Measurements from ENCODE around the gene BSDC1. TPM values are rescaled to one million over a fixed set of nuclear protein-coding genes. Genes with fewer than 3 reads are reported as not detected.

BSDC1 gene
- total RNA-seq, 1 donor from 2014 or later = 71.9 TPM

DNA sequence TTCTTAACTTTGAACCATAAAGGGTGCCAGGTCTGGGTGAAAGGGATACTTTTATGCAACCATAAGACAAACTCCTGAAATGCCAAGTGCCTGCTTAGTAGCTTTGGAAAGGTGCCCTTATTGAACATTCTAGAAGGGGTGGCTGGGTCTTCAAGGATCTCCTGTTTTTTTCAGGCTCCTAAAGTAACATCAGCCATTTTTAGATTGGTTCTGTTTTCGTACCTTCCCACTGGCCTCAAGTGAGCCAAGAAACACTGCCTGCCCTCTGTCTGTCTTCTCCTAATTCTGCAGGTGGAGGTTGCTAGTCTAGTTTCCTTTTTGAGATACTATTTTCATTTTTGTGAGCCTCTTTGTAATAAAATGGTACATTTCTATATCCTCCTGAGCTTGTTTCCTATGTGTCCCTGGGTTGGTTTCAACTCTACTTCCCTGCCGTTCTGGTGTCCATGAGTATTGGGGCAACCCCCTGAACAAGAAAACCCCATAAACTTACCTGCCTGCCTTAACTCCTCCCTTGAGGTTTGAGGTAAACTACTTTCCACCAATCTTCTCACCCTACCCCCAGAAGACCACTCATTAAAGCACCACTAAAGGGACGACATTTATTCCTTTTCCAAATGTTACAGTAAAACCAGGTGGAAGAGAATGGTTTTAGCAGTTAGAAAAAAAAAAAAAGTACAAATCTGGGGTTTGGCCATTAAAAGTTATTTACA is 60.8 kb downstream of the BSDC1 start:
- H3K9ac ChIP-seq (ENCODE audit: low read length) = peak overlapping the region; percentile 90
- no peak overlapping the region for H3K27ac ChIP-seq (ENCODE audit: low read depth, low read length)
- H4K20me1 ChIP-seq (ENCODE audit: insufficient read depth, low read length) = peaks cover 66% of the 10 kb centered on the region
- peak overlapping the region; percentile 35 for H3K27ac Mint-ChIP-seq (ENCODE audit: unreplicated experiment)
- H3K4me2 ChIP-seq (ENCODE audit: low read length) = peak overlapping the region; percentile 87
- H3K9me3 ChIP-seq (ENCODE audit: insufficient read depth, low read depth, low read length) = no peaks in the 10 kb centered on the region
- DNase-seq (ENCODE audit: low read depth) = no peak
- no peak overlapping the region for H3K4me3 ChIP-seq (ENCODE audit: insufficient read depth, low read depth, low read length)
- H3K79me2 ChIP-seq (ENCODE audit: insufficient read depth, low read length) = peaks cover 36% of the 10 kb centered on the region
- H3K36me3 ChIP-seq (ENCODE audit: insufficient read depth, low read length) = peaks cover 35% of the 10 kb centered on the region
- no peak for FAIRE-seq
- peaks cover 30% of the 10 kb centered on the region for H3K4me1 Mint-ChIP-seq (ENCODE audit: low read depth, unreplicated experiment)
- TF ChIP-seq, protein P1, sequence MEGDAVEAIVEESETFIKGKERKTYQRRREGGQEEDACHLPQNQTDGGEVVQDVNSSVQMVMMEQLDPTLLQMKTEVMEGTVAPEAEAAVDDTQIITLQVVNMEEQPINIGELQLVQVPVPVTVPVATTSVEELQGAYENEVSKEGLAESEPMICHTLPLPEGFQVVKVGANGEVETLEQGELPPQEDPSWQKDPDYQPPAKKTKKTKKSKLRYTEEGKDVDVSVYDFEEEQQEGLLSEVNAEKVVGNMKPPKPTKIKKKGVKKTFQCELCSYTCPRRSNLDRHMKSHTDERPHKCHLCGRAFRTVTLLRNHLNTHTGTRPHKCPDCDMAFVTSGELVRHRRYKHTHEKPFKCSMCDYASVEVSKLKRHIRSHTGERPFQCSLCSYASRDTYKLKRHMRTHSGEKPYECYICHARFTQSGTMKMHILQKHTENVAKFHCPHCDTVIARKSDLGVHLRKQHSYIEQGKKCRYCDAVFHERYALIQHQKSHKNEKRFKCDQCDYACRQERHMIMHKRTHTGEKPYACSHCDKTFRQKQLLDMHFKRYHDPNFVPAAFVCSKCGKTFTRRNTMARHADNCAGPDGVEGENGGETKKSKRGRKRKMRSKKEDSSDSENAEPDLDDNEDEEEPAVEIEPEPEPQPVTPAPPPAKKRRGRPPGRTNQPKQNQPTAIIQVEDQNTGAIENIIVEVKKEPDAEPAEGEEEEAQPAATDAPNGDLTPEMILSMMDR (IDR thresholded peaks at IDR 0.05; ENCODE audit: insufficient read depth, low read depth, low read length) = no peak
- TF ChIP-seq EZH2 (IDR thresholded peaks at IDR 0.05; ENCODE audit: insufficient read depth, low read length) = no peak
- peaks cover 1% of the 10 kb centered on the region for H3K9me3 Mint-ChIP-seq (ENCODE audit: unreplicated experiment)
- H2AFZ ChIP-seq (ENCODE audit: low read depth, low read length) = no peak overlapping the region
- peaks cover 29% of the 10 kb centered on the region for H3K36me3 Mint-ChIP-seq (ENCODE audit: low read depth, unreplicated experiment)
- peak overlapping the region; percentile 95 for H3K4me3 Mint-ChIP-seq (ENCODE audit: unreplicated experiment)
- no peaks in the 10 kb centered on the region for H3K27me3 Mint-ChIP-seq (ENCODE audit: low read depth, unreplicated experiment)
- H3K27me3 ChIP-seq (ENCODE audit: insufficient read depth, low read length) = no peaks in the 10 kb centered on the region
- peaks cover 31% of the 10 kb centered on the region for H3K4me1 ChIP-seq (ENCODE audit: insufficient read depth, low read length)

DNA sequence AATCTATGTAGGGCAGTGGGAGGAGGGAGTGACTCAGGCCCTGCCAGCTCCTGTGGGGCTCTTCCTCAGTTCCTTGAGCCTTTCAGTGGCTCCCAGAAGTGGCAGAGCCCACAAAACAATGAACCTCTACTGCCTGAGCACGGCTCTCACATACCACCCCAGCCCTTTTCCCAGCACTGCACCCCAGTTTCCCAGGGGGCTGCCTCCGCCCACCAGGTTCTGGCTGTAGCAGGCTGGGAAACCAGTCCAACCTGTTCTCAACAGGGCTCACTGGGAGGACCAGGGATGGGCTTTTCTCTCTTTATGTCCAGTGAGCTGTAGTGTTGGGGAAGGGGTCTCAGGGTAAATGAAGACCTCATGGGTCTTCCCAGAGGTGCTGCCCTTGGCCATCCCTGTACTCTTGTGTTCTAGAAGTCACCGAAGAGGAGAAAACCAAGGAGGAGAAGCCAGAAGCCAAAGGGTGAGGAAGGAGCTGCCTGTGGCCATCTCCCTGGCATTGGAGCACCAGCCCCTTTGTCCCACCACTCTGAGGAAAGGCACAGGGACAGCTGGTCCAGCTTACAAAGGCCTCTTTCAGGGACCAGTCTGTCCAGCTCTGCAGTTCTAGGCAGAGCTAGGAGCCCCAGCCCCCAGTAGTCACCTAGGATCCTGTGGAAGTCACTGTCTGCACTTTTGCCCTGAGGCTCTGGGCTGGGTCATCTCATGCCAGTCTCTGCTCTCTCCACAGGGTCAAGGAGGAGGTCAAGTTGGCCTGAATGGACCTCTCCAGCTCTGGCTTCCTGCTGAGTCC is 61.8 kb downstream of the BSDC1 start:
- H3K9me3 ChIP-seq (ENCODE audit: insufficient read depth, low read depth, low read length) = no peaks in the 10 kb centered on the region
- DNase-seq (ENCODE audit: low read depth) (no peak), FAIRE-seq (no peak)
- H3K27ac ChIP-seq (ENCODE audit: low read depth, low read length) = no peak overlapping the region
- H3K36me3 Mint-ChIP-seq (ENCODE audit: low read depth, unreplicated experiment) = peaks cover 31% of the 10 kb centered on the region
- H3K36me3 ChIP-seq (ENCODE audit: insufficient read depth, low read length) = peaks cover 41% of the 10 kb centered on the region
- no peak overlapping the region for H3K4me3 Mint-ChIP-seq (ENCODE audit: unreplicated experiment)
- H3K27ac Mint-ChIP-seq (ENCODE audit: unreplicated experiment) = no peak overlapping the region
- H3K4me1 ChIP-seq (ENCODE audit: insufficient read depth, low read length) = peaks cover 21% of the 10 kb centered on the region
- no peak overlapping the region for H2AFZ ChIP-seq (ENCODE audit: low read depth, low read length)
- H4K20me1 ChIP-seq (ENCODE audit: insufficient read depth, low read length) = peaks cover 72% of the 10 kb centered on the region
- no peaks in the 10 kb centered on the region for H3K27me3 Mint-ChIP-seq (ENCODE audit: low read depth, unreplicated experiment)
- H3K9ac ChIP-seq (ENCODE audit: low read length) = no peak overlapping the region
- H3K4me3 ChIP-seq (ENCODE audit: insufficient read depth, low read depth, low read length) = no peak overlapping the region
- no peaks in the 10 kb centered on the region for H3K27me3 ChIP-seq (ENCODE audit: insufficient read depth, low read length)
- H3K79me2 ChIP-seq (ENCODE audit: insufficient read depth, low read length) = peaks cover 36% of the 10 kb centered on the region
- H3K4me2 ChIP-seq (ENCODE audit: low read length) = no peak overlapping the region
- H3K9me3 Mint-ChIP-seq (ENCODE audit: unreplicated experiment) = peaks cover 1% of the 10 kb centered on the region
- TF ChIP-seq, protein P1 (IDR thresholded peaks at IDR 0.05; ENCODE audit: insufficient read depth, low read depth, low read length) = no peak
- no peak for TF ChIP-seq EZH2 (IDR thresholded peaks at IDR 0.05; ENCODE audit: insufficient read depth, low read length)
- H3K4me1 Mint-ChIP-seq (ENCODE audit: low read depth, unreplicated experiment) = peaks cover 23% of the 10 kb centered on the region
